ENCODE data around the gene ZNF654. TPM values are rescaled to one million over a fixed set of nuclear protein-coding genes. Genes with fewer than 3 reads are reported as not detected.
A peak's percentile ranks its signal among the peaks of the same experiment; 100 is the strongest.

Gene ZNF654
- total RNA-seq, 1 donor from 2014 or later: 6.6 TPM

DNA sequence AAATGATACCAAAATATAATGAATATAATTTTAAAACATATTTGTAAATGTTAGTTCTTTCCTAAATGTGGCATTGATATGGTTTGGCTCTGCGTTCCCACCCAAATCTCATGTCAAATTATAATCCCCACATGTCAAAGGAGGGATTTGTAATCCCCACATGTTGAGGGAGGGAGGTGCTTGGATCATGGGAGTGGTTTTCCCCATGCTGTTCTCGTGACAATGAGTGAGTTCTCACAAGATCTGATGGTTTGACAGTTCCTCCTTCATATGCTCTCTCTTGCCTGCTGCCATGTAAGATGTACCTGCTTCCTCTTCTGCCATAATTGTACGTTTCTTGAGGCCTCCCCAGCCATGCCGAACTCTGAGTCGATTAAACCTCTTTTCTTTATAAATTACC, 12.3 kb upstream of the ZNF654 start:
- no peaks in the 10 kb centered on the region for H3K27me3 ChIP-seq (ENCODE audit: control insufficient read depth, insufficient read depth, low read length)
- no peak for DNase-seq (ENCODE audit: low read depth)
- H3K36me3 ChIP-seq (ENCODE audit: control insufficient read depth, insufficient read depth, low read length): no peaks in the 10 kb centered on the region
- no peak overlapping the region for H3K4me3 ChIP-seq (ENCODE audit: low read depth, low read length)
- TF ChIP-seq, protein P1, sequence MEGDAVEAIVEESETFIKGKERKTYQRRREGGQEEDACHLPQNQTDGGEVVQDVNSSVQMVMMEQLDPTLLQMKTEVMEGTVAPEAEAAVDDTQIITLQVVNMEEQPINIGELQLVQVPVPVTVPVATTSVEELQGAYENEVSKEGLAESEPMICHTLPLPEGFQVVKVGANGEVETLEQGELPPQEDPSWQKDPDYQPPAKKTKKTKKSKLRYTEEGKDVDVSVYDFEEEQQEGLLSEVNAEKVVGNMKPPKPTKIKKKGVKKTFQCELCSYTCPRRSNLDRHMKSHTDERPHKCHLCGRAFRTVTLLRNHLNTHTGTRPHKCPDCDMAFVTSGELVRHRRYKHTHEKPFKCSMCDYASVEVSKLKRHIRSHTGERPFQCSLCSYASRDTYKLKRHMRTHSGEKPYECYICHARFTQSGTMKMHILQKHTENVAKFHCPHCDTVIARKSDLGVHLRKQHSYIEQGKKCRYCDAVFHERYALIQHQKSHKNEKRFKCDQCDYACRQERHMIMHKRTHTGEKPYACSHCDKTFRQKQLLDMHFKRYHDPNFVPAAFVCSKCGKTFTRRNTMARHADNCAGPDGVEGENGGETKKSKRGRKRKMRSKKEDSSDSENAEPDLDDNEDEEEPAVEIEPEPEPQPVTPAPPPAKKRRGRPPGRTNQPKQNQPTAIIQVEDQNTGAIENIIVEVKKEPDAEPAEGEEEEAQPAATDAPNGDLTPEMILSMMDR (IDR thresholded peaks at IDR 0.05; ENCODE audit: insufficient read depth, low read length, poor library complexity, severe bottlenecking): no peak

DNA sequence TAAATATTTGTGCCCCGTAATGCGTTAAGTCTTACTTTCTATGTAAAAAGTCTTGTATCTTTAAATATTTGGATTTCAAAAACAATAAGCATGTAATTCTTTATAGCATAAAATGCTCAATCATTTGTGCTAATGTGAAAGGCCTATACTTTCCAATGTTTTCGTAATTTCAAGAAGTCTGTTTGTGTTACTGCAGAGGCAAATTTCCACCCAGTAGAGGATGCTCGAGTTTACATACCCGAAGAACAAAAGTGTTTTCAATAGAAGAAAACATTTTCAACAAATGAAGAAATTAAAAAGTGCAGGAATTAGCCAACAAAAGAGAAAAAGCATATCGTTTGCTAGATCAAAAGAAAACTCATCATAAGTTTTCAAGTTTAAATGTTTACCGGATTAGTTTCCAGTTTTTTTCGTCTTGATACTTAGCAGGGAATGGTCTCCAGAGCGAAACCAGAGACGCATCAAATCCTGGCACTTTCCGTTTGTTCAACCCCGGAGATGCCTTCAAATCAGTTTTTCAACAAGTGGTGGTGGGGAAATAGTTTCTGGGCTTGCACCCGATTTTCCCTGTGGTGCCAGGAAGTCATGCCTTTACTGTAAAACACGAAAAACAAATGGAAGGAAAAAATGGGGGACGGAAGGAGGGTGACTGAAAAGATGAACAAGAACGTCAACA, 1.3 kb upstream of the ZNF654 start:
- DNase-seq (ENCODE audit: low read depth): no peak
- H3K27me3 ChIP-seq (ENCODE audit: control insufficient read depth, insufficient read depth, low read length): no peaks in the 10 kb centered on the region

DNA sequence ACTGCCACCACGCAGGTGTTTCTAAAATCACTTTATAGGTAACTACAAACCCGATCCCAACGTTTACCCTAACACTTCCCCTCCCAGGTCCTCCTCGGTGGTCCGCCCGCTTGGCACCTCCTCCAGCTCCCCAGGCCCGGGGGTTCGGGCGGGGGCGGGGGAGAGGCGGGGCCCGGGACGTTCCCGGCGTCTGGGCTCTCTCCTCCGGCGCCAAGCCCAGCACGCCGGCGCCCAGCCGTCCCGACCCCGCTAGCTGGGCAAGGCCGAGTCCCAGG, 812 bp upstream of the ZNF654 start:
- DNase-seq (ENCODE audit: low read depth): no peak
- Histone ChIP-seq H3K36me3 (ENCODE audit: control insufficient read depth, insufficient read depth, low read length) (peaks cover 1% of the 10 kb centered on the region), H3K4me3 (ENCODE audit: low read depth, low read length) (peak overlapping the region; percentile 87), H3K27me3 (ENCODE audit: control insufficient read depth, insufficient read depth, low read length) (no peaks in the 10 kb centered on the region)
- TF ChIP-seq, protein P1 (IDR thresholded peaks at IDR 0.05; ENCODE audit: insufficient read depth, low read length, poor library complexity, severe bottlenecking): no peak

More for the DNA sequence above, 1.3 kb upstream of the ZNF654 start:
- Histone ChIP-seq H3K36me3 (ENCODE audit: control insufficient read depth, insufficient read depth, low read length) (peaks cover 1% of the 10 kb centered on the region), H3K4me3 (ENCODE audit: low read depth, low read length) (peak overlapping the region; percentile 87)
- TF ChIP-seq, protein P1 (IDR thresholded peaks at IDR 0.05; ENCODE audit: insufficient read depth, low read length, poor library complexity, severe bottlenecking): peak; percentile 26

DNA sequence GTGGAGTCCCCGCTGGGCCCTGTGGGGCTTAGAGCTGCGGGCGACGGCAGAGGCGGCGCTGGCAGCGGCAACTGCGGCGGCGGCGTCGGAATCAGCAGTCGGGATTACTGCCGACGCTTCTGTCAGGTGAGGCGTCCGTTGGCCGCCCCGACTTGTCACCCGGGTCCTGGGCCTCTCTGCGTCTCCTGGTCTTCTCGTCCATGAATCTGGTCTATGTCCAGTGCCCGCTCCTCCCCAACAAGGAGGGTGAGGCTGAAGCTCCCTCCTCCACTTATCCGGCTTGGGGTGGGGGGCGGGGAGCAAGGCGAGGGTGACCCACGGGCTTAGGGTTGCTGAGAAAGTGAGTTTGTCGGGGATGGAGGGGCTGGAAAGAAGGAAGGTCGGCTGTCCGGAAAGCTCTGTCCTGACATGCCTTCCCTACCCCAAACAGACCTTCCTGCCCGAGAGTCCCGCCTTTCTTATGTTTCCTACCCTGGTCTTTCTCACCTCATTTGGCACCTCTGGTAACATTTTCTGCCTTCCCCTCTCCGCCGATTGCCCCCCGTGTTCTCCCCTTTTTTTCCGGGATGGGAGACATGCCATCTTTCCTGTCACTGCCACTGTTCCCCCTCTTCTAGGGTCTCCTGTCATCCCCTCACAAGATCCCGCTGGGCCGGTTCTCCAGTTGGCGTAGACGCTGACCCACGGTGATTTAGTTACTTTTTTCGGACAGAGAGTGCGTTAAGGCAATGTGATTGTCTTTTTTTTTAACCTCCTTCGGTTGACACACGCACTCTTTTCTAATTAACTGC, 520 bp downstream of the ZNF654 start:
- peaks cover 1% of the 10 kb centered on the region for H3K36me3 ChIP-seq (ENCODE audit: control insufficient read depth, insufficient read depth, low read length)
- H3K4me3 ChIP-seq (ENCODE audit: low read depth, low read length): peak overlapping the region; percentile 84
- DNase-seq (ENCODE audit: low read depth): no peak
- TF ChIP-seq, protein P1 (IDR thresholded peaks at IDR 0.05; ENCODE audit: insufficient read depth, low read length, poor library complexity, severe bottlenecking): no peak
- H3K27me3 ChIP-seq (ENCODE audit: control insufficient read depth, insufficient read depth, low read length): no peaks in the 10 kb centered on the region

DNA sequence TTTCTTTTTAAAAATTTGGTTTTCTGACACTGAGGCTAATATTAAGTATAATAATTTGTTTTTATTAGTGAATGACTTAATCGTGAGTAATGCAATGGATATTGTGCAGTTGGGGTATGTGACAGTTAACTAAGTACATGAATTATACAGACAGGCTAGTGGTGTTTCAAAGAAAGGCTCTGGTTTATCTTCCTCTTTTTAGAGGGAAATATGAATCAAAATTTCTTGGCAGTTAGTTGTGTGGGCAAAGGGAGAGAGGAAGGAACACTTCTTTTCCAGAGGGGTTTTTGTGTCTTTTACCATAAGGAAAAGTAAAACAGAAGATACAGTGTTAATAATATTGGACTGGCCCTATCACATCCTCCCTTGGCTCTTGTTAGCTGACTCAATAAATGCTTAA, 2.7 kb downstream of the ZNF654 start:
- no peaks in the 10 kb centered on the region for H3K27me3 ChIP-seq (ENCODE audit: control insufficient read depth, insufficient read depth, low read length)
- TF ChIP-seq, protein P1 (IDR thresholded peaks at IDR 0.05; ENCODE audit: insufficient read depth, low read length, poor library complexity, severe bottlenecking): no peak
- DNase-seq (ENCODE audit: low read depth): no peak
- no peaks in the 10 kb centered on the region for H3K36me3 ChIP-seq (ENCODE audit: control insufficient read depth, insufficient read depth, low read length)
- H3K4me3 ChIP-seq (ENCODE audit: low read depth, low read length): no peak overlapping the region

Data from kidney epithelial cell (primary cell).